Panc1 (cell line): ENCODE data around the gene SUGP1.

ENCODE experiments used
- CTCF ChIP-seq: fragments of 450-650 bp; IDR thresholded peaks from 2 replicates; pipeline ENCODE4 v1.5.1; 2017; ENCODE audit warnings: mild to moderate bottlenecking
- POLR2AphosphoS5 ChIP-seq: IDR thresholded peaks from 2 replicates; pipeline ENCODE4 v1.6.1; 2012; ENCODE audit warnings: mild to moderate bottlenecking, low read depth, low read length, moderate library complexity
- REST ChIP-seq, 2 experiments: IDR thresholded peaks; 2 replicates each; pipeline ENCODE4 v1.6.1; 2011 to 2012; ENCODE audit warnings: low read depth in 2 of 2, control low read depth in 1 of 2, low read length in 1 of 2, mild to moderate bottlenecking in 1 of 2, moderate library complexity in 1 of 2; ENCODE audit not compliant: insufficient read depth in 1 of 2
- SIN3A ChIP-seq: IDR thresholded peaks from 2 replicates; pipeline ENCODE4 v1.6.1; 2012; ENCODE audit warnings: low read depth, mild to moderate bottlenecking, low read length, moderate library complexity, borderline replicate concordance; ENCODE audit not compliant: insufficient read depth
- TCF7L2 ChIP-seq: IDR thresholded peaks from 2 replicates; pipeline ENCODE4 v1.6.1; 2011; ENCODE audit warnings: mild to moderate bottlenecking, low read depth, low read length, inconsistent platforms

GRCh38 chr19:19305066-19305465 is 15.2 kb downstream of the SUGP1 start:
- no peak for TF ChIP-seq CTCF
- no peak for TF ChIP-seq POLR2AphosphoS5
- TF ChIP-seq SIN3A = no peak
- no peak for TF ChIP-seq REST (IDR thresholded peaks at IDR 0.05; ENCODE audit: insufficient read depth in 1 of 2, low read depth in 2 of 2, low read length in 1 of 2)
- TF ChIP-seq TCF7L2 = no peak
